ENCODE measurements around the gene TAF1D.

DNA sequence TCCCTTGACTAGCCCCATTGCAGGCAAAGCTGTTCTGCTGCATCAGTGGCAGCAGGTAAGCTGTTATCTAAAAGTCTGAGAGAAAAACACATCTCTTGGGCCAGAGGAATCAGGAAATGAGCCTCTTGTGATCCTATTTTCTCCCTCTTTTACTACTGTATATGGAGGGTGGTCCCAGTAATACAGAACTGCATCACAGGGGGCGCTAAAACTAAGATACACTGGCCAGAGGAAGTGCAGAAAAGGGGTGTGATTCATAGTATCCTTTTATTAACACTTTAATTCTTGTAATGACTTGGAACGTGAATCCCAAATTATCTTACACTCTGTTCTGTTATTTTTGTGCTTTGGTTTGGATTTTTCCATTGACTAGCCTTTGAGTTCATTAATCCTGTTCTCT is 34.0 kb upstream of the TAF1D start:
- TF ChIP-seq, protein P1, sequence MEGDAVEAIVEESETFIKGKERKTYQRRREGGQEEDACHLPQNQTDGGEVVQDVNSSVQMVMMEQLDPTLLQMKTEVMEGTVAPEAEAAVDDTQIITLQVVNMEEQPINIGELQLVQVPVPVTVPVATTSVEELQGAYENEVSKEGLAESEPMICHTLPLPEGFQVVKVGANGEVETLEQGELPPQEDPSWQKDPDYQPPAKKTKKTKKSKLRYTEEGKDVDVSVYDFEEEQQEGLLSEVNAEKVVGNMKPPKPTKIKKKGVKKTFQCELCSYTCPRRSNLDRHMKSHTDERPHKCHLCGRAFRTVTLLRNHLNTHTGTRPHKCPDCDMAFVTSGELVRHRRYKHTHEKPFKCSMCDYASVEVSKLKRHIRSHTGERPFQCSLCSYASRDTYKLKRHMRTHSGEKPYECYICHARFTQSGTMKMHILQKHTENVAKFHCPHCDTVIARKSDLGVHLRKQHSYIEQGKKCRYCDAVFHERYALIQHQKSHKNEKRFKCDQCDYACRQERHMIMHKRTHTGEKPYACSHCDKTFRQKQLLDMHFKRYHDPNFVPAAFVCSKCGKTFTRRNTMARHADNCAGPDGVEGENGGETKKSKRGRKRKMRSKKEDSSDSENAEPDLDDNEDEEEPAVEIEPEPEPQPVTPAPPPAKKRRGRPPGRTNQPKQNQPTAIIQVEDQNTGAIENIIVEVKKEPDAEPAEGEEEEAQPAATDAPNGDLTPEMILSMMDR (IDR thresholded peaks at IDR 0.05): peak; percentile 58
- TF ChIP-seq EZH2phosphoT487 (IDR thresholded peaks at IDR 0.05): no peak
- TF ChIP-seq EZH2 (IDR thresholded peaks at IDR 0.05): no peak
